HG02970 (cell line): ENCODE results near the gene APBA2.

Experiments
- ATAC-seq: cut with Tn5 transposase; IDR thresholded peaks from one replicate; pipeline ENCODE4 v1.9.1; 2021; ENCODE audit warnings: mild to moderate bottlenecking, moderate library complexity, moderate number of reproducible peaks; ENCODE audit not compliant: unreplicated experiment, low FRiP score

Gene APBA2

DNA sequence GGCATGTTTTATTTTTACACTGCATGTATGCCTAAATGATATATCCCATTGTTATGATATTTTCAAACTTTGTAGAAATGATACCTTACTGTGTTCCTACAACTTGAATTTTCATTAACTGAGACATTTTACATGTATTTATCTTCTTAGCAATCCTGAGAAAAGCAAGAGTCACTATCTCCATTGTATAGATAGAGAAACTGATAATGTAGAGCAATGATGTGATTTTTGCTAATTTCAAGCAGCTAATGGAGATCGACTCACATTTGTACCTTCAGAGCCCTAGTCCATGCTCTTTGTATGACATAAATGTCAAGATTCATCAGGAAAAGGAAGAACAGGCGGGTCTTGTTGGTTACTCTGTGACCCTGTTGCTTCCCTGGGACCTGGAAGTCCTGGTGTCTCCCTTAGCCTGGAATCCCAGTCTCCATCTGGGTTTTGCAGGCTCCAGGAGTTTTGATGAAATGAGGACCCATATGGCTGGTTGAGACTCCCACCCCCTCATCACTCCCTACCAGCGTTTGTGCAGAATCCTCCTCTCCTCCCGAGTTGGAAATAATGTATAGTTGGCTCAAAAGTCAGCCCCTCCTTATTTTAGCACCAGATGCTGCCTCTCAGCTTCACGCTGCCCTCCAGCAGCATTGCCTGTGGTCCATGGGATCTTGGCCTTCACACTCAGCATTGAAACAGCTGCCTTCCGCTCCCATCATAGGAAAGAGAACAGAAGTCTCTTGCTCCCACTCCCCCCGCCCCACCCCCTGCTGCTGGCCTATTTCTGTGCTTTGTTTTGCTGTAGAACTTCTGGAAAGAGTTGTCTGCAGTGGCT lies 67.1 kb downstream of the APBA2 start:
- ATAC-seq: no peak

DNA sequence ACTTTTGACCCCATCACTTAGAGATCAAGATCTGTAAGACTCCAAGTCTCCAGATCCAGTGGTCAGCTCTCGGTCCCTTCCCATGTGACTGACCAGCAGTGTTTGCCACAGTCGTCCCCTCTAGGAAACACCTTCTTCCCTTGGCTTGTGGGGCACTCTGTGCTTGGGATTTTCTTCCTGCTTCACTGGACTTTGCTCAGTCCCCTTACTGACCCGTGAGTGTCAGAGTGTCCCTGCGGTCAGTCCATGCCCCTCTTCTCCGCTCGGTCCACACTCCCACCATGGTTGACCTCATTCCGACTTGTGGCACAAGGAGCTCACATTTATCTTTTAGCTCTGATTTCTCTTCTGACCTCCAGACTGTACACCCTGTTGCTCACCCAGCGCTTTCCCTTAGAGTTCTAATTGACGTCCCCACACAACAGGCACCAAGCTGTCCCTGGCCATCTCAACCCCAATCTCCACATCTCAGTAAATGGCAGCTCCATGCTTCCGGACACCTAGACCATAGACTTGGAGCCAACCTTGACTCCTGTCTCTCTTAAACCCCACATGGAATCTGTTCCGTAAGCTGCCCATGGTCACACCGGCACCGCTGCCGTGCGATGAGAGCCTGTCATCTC lies 67.9 kb downstream of the APBA2 start:
- ATAC-seq: no peak

DNA sequence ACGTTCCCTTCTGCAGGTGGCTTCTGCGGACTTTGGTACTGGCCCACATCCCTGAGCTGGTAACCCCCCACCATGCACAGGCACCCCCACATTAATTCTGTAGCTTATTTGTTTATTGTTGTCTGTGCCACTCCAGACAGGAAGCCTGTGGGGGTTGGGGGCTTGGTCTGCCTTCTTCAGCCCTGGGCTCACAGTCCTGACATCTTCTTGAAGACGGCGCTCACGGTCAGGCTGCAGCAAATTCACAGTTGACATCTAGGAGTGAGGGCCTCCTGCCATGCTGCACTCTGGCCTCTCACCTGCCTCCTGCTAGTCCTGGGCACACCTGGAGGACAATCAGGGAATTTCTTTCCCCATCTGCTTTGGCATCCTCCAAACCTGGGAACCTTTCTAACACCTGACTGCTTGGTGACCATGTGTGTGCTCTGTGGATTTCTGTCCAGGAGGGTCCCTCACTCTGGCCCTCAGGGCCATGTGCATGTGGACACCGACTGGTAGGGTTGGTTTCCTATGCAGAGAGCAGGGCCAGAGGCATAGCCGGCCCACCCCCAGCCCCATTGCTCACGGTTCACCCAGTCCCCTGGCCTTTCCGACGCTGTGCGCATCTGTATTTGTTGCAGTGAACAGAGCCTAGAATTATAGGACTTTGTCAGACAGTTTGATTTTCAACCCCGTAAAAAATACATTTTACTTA lies 68.8 kb downstream of the APBA2 start:
- no peak for ATAC-seq

DNA sequence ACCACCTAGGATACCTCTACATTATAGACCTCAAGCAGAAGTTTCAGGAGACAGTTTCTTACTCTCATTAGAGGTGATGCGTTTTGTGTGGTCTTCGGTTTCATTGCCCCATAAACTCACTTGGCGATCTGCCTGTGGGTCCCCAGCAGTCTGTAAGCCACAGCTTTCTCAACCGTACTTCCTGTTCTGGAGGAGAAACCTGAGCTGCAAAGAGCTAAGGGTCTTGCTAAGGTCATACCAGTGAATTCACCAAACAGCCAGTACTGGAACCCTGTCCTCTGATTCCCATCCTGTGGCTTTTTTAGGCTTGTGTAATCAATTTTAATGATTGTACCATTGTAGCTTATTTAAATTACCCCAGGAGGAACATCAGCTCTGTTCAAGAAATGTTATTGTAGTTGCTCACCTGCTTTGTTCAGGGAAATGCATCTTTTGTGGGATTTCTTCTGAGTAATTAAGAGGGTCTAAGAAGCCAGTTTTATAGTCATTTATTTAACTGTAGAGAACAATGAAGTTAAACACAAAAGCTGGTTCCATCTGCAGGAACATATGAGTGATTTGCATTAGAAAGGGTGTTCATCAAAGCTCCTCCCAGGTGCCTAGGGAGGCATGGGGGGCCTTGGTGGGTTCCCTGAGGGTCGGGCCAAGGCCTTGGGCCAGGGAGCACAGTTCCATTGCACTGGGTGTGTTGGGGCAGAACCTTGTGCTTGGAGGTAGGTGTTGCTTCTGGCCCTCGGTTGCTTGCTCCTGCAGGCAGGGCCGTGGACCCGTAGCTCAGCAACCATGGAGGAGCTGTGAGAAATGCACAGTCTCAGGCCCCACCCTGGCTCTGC lies 69.6 kb downstream of the APBA2 start:
- no peak for ATAC-seq

DNA sequence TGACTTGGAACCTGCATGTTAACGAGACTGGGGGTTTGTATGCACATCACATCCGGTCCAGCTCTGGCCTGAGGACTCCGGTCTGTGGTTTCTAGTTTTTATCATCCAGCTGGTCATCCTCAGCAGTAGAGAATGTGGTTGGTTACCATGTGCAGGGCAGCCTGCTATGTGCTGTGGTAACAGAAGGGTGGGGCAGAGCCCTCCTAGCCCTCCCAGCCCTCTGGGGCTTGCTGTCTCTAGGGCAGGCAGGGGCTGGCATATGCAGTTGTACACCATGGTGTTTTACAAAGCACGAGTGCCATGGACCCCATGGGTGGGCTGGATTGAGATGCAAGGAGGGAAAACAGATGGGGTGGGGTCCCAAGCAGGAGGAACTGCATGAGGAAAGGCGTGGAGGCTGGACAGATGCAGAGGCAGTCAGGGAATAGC lies 70.2 kb downstream of the APBA2 start:
- no peak for ATAC-seq

DNA sequence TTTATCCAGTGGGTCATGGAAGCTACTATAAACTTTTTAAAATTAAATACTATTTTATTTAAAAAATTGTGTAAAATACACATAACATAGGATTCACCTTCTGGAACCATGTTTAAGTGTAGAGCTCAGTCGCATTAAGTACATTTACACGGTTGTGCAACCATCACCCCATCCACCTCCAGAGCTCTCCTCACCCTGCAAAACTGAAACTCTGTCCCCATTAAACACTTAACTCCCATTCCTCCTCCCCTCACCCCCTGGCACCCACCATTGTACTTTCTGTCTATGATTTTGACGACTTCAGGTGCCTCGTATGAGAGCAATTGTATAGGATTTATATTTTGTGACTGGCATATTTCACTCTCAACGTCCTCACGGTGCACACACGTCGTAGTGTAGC lies 70.7 kb downstream of the APBA2 start:
- ATAC-seq: no peak

DNA sequence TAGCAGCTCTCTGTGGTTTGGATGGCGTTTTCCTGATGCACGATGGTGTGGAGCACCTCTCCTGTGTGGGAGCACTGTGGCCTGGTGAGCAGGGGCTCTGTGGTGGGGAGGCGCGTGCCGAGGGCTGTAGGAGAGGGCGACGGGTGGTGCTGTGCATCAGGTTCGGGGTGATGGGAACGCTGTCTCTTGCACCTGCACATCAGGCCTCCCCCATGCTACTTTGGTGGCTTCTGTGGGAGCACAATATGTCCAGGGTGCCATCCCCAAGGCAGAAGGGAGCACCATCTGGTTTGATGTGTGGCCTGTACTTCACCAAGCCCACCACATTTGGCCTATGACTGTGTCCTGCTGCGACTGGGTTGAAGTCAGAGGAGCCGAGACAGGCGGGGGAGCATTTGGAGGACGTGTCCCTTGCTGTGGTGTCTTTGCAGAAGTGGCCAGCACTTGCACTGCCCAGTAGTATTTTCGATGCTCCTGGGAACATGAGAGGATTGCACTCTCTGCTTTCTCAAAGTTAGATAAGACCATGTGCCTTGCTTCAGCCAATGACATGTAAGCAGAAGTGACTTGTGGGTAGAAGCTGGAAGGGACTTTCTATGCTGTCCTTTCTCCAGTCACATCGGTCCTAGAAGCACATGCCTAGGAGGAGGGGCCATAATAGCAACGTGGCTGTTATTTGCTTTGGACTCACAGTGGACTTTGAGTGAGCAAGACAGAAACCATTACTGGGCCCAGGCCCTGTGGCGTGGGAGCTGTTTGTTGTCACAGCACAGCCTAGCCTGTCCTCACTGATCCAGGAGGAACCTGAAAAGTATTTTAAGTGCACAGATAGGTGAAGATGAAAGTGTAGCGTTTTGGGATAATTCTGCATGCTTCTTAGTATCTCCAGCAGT lies 72.1 kb downstream of the APBA2 start:
- ATAC-seq: no peak

DNA sequence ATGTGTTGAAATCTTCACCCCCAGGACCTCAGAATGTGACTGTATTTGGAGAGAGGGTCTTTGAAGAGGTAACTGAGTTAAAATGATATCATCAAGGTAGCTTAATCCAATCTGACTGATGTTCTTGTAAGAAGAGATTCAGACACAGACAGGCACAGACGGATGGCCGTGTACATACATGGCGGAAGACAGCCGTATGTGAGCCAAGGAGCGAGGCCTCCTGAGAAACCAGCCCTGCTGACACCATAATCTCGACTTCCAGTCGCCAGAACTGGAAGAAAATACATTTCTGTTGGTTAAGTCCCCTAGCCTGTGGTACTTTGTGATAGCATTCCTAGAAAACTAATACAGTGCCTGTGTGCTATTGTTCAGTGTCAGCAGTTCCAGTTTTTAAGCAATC lies 73.6 kb downstream of the APBA2 start:
- ATAC-seq: no peak

DNA sequence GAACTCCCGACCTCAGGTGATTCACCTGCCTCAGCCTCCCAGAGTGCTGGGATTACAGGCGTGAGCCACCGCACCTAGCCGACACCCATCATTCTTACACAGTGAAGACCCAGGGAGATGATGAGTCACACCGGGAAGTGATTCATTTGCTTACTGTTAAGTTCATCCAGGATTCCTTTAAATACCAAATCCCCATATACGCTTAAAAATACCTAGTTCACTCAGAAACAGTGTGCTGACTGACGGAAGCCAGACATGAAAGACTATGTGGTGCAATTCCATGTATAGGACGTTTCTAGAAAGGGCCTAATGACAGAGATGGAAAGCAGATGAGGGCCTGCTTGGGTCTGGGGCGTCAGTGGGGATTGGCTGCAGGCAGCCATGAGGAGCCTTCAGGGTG lies 75.2 kb downstream of the APBA2 start:
- ATAC-seq: no peak

DNA sequence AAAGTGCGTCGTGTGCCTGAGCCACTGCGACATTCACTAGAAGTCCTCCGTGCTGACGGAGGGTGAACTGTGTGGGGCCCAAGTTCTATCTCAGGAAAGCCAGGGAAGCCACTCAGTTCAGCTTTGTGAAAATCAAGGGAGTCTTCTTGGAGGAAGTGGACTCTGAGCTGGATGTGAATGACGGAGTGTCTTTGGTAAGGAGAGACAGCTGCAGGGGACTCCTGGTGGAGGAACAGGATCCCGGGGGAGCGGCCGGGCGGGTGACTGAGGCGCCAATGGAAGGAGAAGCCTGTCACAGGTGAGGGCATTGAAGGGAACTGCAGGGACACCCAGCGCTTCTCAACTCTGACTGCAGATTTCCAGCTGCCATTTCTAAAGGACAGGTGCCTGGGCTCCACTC lies 75.6 kb downstream of the APBA2 start:
- ATAC-seq: no peak

DNA sequence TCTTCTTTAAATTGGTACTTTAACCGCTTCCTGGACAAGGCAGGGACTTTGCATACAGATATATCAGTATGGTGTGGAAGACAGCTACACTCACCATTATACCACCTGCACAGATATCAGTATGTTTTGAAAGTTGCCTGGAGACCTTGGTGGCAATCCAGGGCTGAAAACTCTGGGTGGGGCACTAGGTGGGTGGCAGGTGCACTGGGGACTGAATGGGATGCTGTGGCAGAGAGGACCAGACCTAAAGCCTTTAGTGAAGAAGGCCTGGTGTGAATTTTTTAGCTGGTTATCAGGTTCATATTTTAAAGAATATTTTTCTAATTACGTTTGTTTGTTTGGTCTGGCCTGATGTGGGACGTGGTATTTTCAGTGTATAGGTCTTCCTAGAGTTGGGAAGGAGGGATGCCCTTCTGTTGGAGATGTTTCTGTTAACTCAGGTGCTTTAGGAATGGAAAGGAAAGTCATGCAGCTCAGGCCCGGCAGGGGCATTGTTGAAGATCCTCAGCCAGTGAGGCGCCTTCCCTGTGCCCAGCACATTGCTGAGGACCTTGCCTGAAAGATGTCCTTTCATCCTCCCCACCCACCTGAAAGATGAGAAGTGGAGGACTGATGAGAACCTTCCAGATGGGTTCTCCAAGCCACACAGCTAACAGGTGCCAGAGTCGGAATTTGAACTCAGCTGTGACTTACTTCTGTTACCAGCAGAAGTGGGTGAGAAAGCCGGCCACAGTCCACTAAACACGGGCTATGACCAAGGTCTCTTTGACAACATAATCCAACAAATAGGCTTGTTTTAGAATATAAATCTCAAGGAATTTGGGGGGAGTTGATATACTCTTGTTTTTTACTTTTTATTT lies 77.3 kb downstream of the APBA2 start:
- no peak for ATAC-seq

DNA sequence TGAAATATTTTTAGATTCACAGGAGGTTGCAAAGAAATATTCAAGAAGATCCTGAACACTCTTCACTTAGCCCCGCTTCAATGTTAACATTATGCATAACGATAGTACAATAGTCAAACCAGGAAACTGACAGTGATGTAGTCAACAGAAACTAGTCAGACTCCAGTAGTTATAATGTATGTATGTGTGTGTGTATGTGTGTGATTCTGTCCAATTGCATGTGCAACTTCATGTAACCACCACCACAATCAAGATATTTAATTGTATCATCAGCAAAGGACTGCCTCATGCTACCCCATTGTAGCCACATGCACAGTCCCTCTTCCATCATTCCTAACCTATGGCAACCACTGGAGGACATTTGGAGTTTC lies 77.9 kb downstream of the APBA2 start:
- ATAC-seq: no peak

DNA sequence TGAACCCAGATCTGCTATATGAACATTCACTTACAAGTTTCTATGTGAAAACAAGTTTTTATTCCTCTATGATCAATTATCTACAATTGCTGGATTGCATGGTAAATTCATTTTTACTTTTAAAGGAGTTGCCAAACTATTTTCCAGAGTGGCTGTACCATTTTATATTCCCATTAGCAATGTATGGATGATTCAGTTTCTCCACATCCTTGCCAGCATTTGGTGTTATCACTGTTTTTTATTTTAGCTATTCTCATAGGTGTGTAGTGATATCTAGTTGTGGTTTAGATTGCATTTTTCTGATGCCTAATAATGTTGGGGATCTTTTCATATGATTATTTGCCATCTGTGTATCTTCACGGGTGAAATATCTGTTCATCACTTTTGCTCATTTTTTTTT lies 78.3 kb downstream of the APBA2 start:
- ATAC-seq: no peak

DNA sequence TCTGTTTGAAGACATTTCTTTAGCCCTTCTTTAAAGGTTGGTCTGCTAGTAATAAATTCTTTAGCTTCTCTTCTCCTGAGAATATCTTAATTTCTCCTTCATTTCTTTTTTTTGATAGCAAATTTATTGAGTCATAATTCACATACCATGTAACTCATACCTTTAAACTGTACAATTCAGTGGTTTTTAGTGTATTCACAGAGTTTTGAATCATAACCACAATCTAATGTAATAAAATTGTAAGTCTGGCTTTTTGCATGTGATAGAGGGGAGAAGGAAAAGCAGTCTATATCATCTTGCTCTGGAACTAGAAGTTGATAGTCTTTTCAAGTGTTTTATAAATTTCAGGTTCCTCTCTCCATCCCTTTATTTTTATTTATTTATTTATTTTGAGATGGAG lies 81.3 kb downstream of the APBA2 start:
- ATAC-seq: no peak

DNA sequence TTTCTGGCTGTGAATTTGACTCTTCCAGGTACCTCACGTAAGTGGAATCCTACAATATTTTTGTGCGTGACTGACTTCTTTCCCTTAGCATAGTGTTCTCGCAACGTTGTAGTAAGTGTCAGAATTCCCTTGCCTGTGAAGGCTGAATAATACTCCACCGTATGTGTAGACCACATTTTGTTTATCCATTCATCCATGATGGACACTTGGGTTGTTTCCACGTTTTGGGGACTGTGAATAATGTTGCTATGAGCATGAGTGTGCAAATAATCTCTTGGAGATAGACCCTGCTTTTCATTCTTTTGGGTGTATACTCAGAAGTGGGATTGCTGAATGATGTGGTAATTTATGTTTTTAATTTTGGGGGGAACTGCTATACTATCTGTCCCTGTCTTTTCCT lies 82.2 kb downstream of the APBA2 start:
- ATAC-seq: no peak

DNA sequence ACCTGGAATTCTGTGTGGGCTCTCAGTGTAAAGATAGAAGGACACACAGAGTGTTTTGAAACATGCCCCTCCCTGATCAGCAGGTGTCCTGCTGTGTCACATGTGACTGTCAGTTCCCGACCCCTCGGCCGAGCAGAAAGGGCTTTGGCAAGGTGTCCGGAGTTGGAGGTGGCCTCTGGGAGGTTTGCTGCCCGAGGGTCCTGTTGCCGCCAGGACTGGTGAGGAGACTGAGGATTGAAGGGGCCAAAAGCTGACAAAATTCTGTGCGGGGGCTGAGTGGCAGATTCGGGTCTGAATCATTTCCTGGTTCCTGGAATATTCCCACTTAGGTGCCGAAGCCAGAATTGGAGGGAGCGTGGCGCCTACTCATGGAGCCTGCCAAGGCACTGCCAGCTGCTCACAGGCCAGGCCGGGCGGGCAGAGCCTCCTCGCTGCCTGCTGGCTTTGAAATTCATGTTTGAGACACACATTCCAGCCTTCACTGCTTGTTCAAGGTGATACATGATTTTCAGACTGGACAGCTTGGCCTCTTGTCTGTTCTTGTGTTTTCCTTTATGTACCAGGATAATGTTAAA lies 83.8 kb downstream of the APBA2 start:
- ATAC-seq: no peak

DNA sequence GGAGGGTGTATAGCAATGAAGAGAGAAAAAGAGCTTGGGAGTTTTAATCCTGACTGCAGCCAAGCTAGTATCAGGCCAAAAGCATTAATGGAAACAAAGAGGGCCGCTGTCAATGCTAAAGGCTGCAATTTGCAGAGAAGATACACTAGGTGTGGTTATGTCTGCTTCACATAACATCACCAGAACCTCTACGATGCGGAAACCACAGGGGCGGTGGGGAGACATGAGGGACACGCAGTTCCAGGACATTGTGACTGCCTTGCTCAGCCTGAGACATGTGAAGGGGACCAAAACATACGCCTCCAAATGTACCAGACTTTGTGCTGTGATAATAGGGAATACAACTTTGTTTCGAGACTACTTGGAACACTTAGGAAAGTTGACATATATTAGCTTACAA lies 88.4 kb downstream of the APBA2 start:
- no peak for ATAC-seq

DNA sequence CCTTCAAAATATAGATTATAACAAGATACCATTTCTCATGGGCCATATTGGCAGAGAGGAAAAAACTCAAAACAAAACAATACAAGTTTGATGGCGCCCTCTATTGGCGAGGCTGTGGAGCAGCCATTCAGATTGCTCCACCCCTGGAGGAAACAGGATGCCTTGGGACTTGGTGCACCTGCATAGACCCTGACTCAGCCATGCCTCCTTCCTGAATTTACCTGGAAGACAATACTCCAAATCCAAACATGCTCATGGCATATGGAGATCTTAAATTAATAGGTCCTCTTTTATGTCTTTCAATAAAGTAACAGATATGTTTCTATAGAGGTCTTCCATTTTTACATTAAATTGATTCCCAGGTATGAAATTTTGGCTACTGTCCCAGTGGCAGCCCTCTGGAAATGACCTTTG lies 90.0 kb downstream of the APBA2 start:
- no peak for ATAC-seq
